H1 (cell line): Measurements from ENCODE around the gene LMTK2. TPM values are rescaled to one million over a fixed set of nuclear protein-coding genes. Genes with fewer than 3 reads are reported as not detected.

ENCODE experiments used
- CTCF ChIA-PET: fragments of 300-600 bp; sonication (Branson Sonifier 250); formaldehyde crosslinking; loops from one replicate; lab custom pipeline; 2021; ENCODE audit not compliant: partially characterized antibody; lab: Charles Lee
- POLR2A ChIA-PET: fragments of 300-600 bp; sonication (Branson Sonifier 250); formaldehyde crosslinking; loops from one replicate; lab custom pipeline; 2021; ENCODE audit warnings: inconsistent platforms; ENCODE audit not compliant: partially characterized antibody; lab: Charles Lee
- DNase-seq, 2 experiments: peaks; one replicate each; pipeline versions ENCODE4 v3.0.0 to v3.0.0-alpha.2; 2010 to 2022; ENCODE audit warnings: low spot score in 2 of 2, low read depth in 1 of 2, mixed read lengths in 1 of 2
- FAIRE-seq: peaks from 2 replicates; lab custom pipeline; 2011; peaks lifted over from hg19 to GRCh38; lab: Jason Lieb, UNC
- H2AFZ ChIP-seq: 2 replicates; pipeline ENCODE4 v1.8.1; 2012; ENCODE audit warnings: low read length, inconsistent platforms
- H2AK5ac ChIP-seq: 2 replicates; pipeline ENCODE4 v1.6.1; 2013; ENCODE audit warnings: low read depth, low read length
- H2BK120ac ChIP-seq: replicated peaks from 2 replicates; pipeline ENCODE3; 2013; ENCODE audit warnings: low read depth, low read length, inconsistent platforms
- H2BK12ac ChIP-seq: 2 replicates; pipeline ENCODE4 v1.6.1; 2013; ENCODE audit warnings: low read depth, low read length
- H2BK15ac ChIP-seq: 2 replicates; pipeline ENCODE4 v1.6.1; 2013; ENCODE audit warnings: low read length
- H2BK20ac ChIP-seq: 2 replicates; pipeline ENCODE4 v1.6.1; 2013; ENCODE audit warnings: low read length
- H2BK5ac ChIP-seq: 2 replicates; pipeline ENCODE4 v1.6.1; 2013; ENCODE audit warnings: low read depth, low read length
- H3K14ac ChIP-seq: 2 replicates; pipeline ENCODE4 v1.6.1; 2013; ENCODE audit warnings: inconsistent platforms; ENCODE audit not compliant: insufficient read length
- H3K18ac ChIP-seq: 2 replicates; pipeline ENCODE4 v1.6.1; 2013; ENCODE audit warnings: low read length; ENCODE audit errors: extremely low read depth
- H3K23ac ChIP-seq: 2 replicates; pipeline ENCODE4 v1.6.1; 2013; ENCODE audit warnings: inconsistent platforms; ENCODE audit not compliant: insufficient read length
- H3K23me2 ChIP-seq: 2 replicates; pipeline ENCODE4 v1.6.1; 2013; ENCODE audit warnings: low read depth, low read length
- H3K27ac ChIP-seq: 2 replicates; pipeline ENCODE4 v1.6.1; 2011; ENCODE audit warnings: low read depth, low read length, inconsistent platforms
- H3K27me3 ChIP-seq, 4 experiments: replicated peaks in 1 of 4; 1 replicate in 1 of 4; 2 replicates in 3 of 4; pipeline versions ENCODE4 v1.6.1 to v1.8.1; 2011 to 2013; ENCODE audit warnings: low read length in 3 of 4, mild to moderate bottlenecking in 3 of 4, inconsistent platforms in 2 of 4, mixed read lengths in 2 of 4, moderate library complexity in 1 of 4; ENCODE audit not compliant: control insufficient read depth in 3 of 4, insufficient read depth in 3 of 4; ENCODE audit errors: extremely low read depth in 1 of 4
- H3K36me3 ChIP-seq, 4 experiments: 2 replicates each; pipeline versions ENCODE4 v1.6.1 to v1.8.1; 2011 to 2013; ENCODE audit warnings: mild to moderate bottlenecking in 4 of 4, low read length in 3 of 4, moderate library complexity in 2 of 4, control low read depth in 1 of 4, inconsistent platforms in 1 of 4; ENCODE audit not compliant: insufficient read depth in 4 of 4, control insufficient read depth in 2 of 4
- H3K4ac ChIP-seq: replicated peaks from 2 replicates; pipeline ENCODE3; 2013; ENCODE audit warnings: low read length, low read depth, mixed read lengths, inconsistent platforms; ENCODE audit not compliant: insufficient read length
- H3K4me1 ChIP-seq, 4 experiments: replicated peaks in 1 of 4; 1 replicate in 1 of 4; 2 replicates in 3 of 4; pipeline versions ENCODE4 v1.6.1 to v1.8.1; 2011 to 2013; ENCODE audit warnings: low read length in 3 of 4, inconsistent platforms in 2 of 4, mixed read lengths in 1 of 4; ENCODE audit not compliant: insufficient read depth in 4 of 4, control insufficient read depth in 3 of 4
- H3K4me2 ChIP-seq, 2 experiments: 2 replicates each; pipeline versions ENCODE4 v1.6.1 to v1.8.1; 2011 to 2013; ENCODE audit warnings: low read depth in 2 of 2, low read length in 2 of 2, control low read depth in 1 of 2, inconsistent platforms in 1 of 2, mild to moderate bottlenecking in 1 of 2; ENCODE audit not compliant: insufficient read depth in 1 of 2
- H3K4me3 ChIP-seq, 4 experiments: fragments of 200-600, 300-600 bp in 1 of 4; sonication (generic), shearing (Covaris generic), sonication (Bioruptor Twin) in 1 of 4; 2 replicates each; pipeline versions ENCODE4 v1.5.1 to v1.8.1; 2011 to 2016; ENCODE audit warnings: low read length in 4 of 4, low read depth in 3 of 4, control low read depth in 2 of 4, inconsistent platforms in 2 of 4, mild to moderate bottlenecking in 2 of 4, mixed read lengths in 1 of 4, moderate library complexity in 1 of 4; ENCODE audit not compliant: insufficient read depth in 2 of 4; ENCODE audit errors: extremely low read depth in 1 of 4
- H3K56ac ChIP-seq: replicated peaks from 2 replicates; pipeline ENCODE3; 2013; ENCODE audit warnings: low read depth, mild to moderate bottlenecking, mixed read lengths, low read length, inconsistent platforms; ENCODE audit not compliant: insufficient read length
- H3K79me1 ChIP-seq: 2 replicates; pipeline ENCODE4 v1.6.1; 2013; ENCODE audit warnings: low read depth, low read length, control low read depth
- H3K79me2 ChIP-seq, 2 experiments: 2 replicates each; pipeline versions ENCODE4 v1.6.1 to v1.8.1; 2012 to 2013; ENCODE audit warnings: low read length in 2 of 2, mild to moderate bottlenecking in 2 of 2, inconsistent platforms in 1 of 2; ENCODE audit not compliant: insufficient read depth in 2 of 2, control insufficient read depth in 1 of 2
- H3K9ac ChIP-seq, 4 experiments: replicated peaks in 1 of 4; 1 replicate in 1 of 4; 2 replicates in 3 of 4; pipeline versions ENCODE4 v1.6.1 to v1.8.1; 2011 to 2013; ENCODE audit warnings: low read depth in 3 of 4, low read length in 3 of 4, control low read depth in 2 of 4, mild to moderate bottlenecking in 2 of 4, moderate library complexity in 2 of 4, inconsistent platforms in 1 of 4; ENCODE audit errors: extremely low read depth in 1 of 4
- H3K9me3 ChIP-seq, 2 experiments: 2 replicates each; pipeline versions ENCODE4 v1.6.1 to v1.8.1; 2012 to 2013; ENCODE audit warnings: mild to moderate bottlenecking in 2 of 2, moderate library complexity in 2 of 2, control low read depth in 1 of 2, inconsistent platforms in 1 of 2, low read depth in 1 of 2, low read length in 1 of 2, mixed read lengths in 1 of 2; ENCODE audit not compliant: insufficient read depth in 2 of 2
- H4K20me1 ChIP-seq, 2 experiments: replicated peaks in 1 of 2; 2 replicates each; pipeline versions ENCODE3 to v1.8.1; 2011 to 2013; ENCODE audit warnings: inconsistent platforms in 2 of 2, low read length in 2 of 2, mild to moderate bottlenecking in 1 of 2; ENCODE audit not compliant: insufficient read depth in 2 of 2, control insufficient read depth in 1 of 2
- H4K5ac ChIP-seq: 2 replicates; pipeline ENCODE4 v1.6.1; 2013; ENCODE audit warnings: low read length, low read depth, mixed read lengths, inconsistent platforms; ENCODE audit not compliant: insufficient read length
- H4K8ac ChIP-seq: 2 replicates; pipeline ENCODE4 v1.8.0; 2013; ENCODE audit warnings: mild to moderate bottlenecking, moderate library complexity, low read length, inconsistent platforms; ENCODE audit not compliant: insufficient read depth; ENCODE audit errors: extremely low read depth
- H4K91ac ChIP-seq: replicated peaks from 2 replicates; pipeline ENCODE3; 2013; ENCODE audit warnings: low read length, mixed read lengths, inconsistent platforms; ENCODE audit not compliant: insufficient read length
- CBX8 ChIP-seq: fragments of 300-800, 300-1000 bp; sonication (generic); IDR thresholded peaks from 2 replicates; pipeline ENCODE4 v1.7.1; 2016; ENCODE audit warnings: low read depth, low read length, borderline replicate concordance
- whole genome bisulfite sequencing, 2 experiments: shearing (Covaris generic) in 1 of 2; methylation state at CpG; one replicate each; pipeline versions ENCODE4 v1.1.6 to v1.1.7; 2013 to 2015; ENCODE audit warnings: low lambda C conversion rate in 2 of 2, mixed read lengths in 2 of 2, inconsistent platforms in 1 of 2, low coverage in 1 of 2, missing lambda C conversion rate in 1 of 2; ENCODE audit not compliant: insufficient replicate concordance in 2 of 2, insufficient coverage in 1 of 2, insufficient read length in 1 of 2; ENCODE audit errors: extremely low coverage in 1 of 2, missing lambda C conversion rate in 1 of 2; 5-methylcytosine and 5-hydroxymethylcytosine counted together
- polyA plus RNA-seq, 7 experiments: library from polyadenylated mRNA; depleted of rRNA in 3 of 7; stranded (reverse) in 5 of 7; unstranded in 2 of 7; fragments of >200 nt in 5 of 7; fragments of 200-250 nt in 2 of 7; gene quantifications; 1 replicate in 5 of 7; 2 replicates in 1 of 7; 4 replicates in 1 of 7; pipeline versions ENCODE4 v1.2.1 to v1.2.3, GENCODE V29; 2011 to 2013; ENCODE audit warnings: missing spikeins in 2 of 7, mixed read lengths in 2 of 7
- total RNA-seq: library from RNA; stranded (reverse); fragmentation: NEBNext Ultra II Directional; extraction: Animal tissue kit (Norgen Biotek cat#: 25700); gene quantifications from 2 replicates; pipeline ENCODE4 v1.2.1, GENCODE V29; 2021

Gene LMTK2
- total and polyA plus RNA-seq, 2 of the 8 experiments (the other 6 are each of a cell fraction or from before 2014, with no cell fraction given) = 9.7 to 30.7 TPM

GRCh38 chr7:98200364-98200763, 93.7 kb downstream of the LMTK2 start:
- Histone ChIP-seq H3K79me2 (peaks cover 0 to 14% of the 10 kb centered on the region in 2 experiments; a peak in 3 of 4 replicates), H3K27ac (no peak overlapping the region), H2BK15ac (no peak overlapping the region), H2BK5ac (no peak overlapping the region), H4K91ac (no peak overlapping the region), H3K14ac (no peak overlapping the region), H4K5ac (no peak overlapping the region), H3K9ac (no peak overlapping the region), H4K20me1 (peaks cover 2 to 12% of the 10 kb centered on the region in 2 experiments), H2AK5ac (no peak overlapping the region), H3K4ac (no peak overlapping the region), H2BK120ac (no peak overlapping the region), H3K36me3 (peaks cover 0 to 4% (median under 1%) of the 10 kb centered on the region in 4 experiments; a peak in 6 of 8 replicates), H3K4me2 (no peak overlapping the region), H3K4me3 (no peak overlapping the region), H2BK12ac (no peak overlapping the region), H3K79me1 (no peaks in the 10 kb centered on the region; the same call in 1 of the 2 replicates), H3K4me1 (no peaks in the 10 kb centered on the region), H3K18ac (no peak overlapping the region), H2BK20ac (no peak overlapping the region), H3K56ac (no peak overlapping the region), H3K27me3 (no peaks in the 10 kb centered on the region), H4K8ac (no peak overlapping the region), H3K9me3 (no peaks in the 10 kb centered on the region), H2AFZ (no peak overlapping the region), H3K23me2 (no peaks in the 10 kb centered on the region; the same call in 1 of the 2 replicates), H3K23ac (no peak overlapping the region)
- TF ChIP-seq CBX8 = no peak
- POLR2A ChIA-PET = interaction anchor here (0.6 kb wide), 2 partner anchors 40 to 92 kb away, joined by 3 to 4 read pairs; no protein-coding TSS in a partner anchor
- 88% methylated on average over 6 of the region's 6 CpGs; no CpG with 5 or more reads in 1 of the 2 experiments for WGBS, 2 experiments
- FAIRE-seq (no peak), DNase-seq (no peak)
- CTCF ChIA-PET = no interaction called here
